Liver (tissue), 9 donors: Measurements from ENCODE around the gene APBA1. TPM values are rescaled to one million over a fixed set of nuclear protein-coding genes. Genes with fewer than 3 reads are reported as not detected.
"Not testable (repeated sequence)": the region's sequence is repeated elsewhere in the genome, so short reads cannot be mapped to it uniquely, and the experiment has no call there.

Source experiments
- DNase-seq: peaks from one replicate; pipeline ENCODE4 v3.0.0-alpha.2; 2017; ENCODE audit warnings: low spot score
- H3K27ac ChIP-seq, 2 donors: one replicate each; pipeline ENCODE4 v1.7.0; 2013; ENCODE audit warnings: inconsistent platforms in 2 of 2, low read length in 2 of 2, control low read depth in 1 of 2, low read depth in 1 of 2, mild to moderate bottlenecking in 1 of 2
- H3K27me3 ChIP-seq, 4 donors: one replicate each; pipeline versions ENCODE4 v1.6.1 to v1.7.0; 2013; ENCODE audit warnings: low read length in 3 of 4, inconsistent platforms in 1 of 4, mild to moderate bottlenecking in 1 of 4, moderate library complexity in 1 of 4; ENCODE audit not compliant: control insufficient read depth in 4 of 4, insufficient read depth in 4 of 4
- H3K36me3 ChIP-seq, 4 donors: one replicate each; pipeline versions ENCODE4 v1.6.1 to v1.7.0; 2013; ENCODE audit warnings: low read length in 3 of 4, mild to moderate bottlenecking in 3 of 4, low read depth in 1 of 4, moderate library complexity in 1 of 4; ENCODE audit not compliant: control insufficient read depth in 4 of 4, insufficient read depth in 3 of 4
- H3K4me1 ChIP-seq, 4 donors: one replicate each; pipeline versions ENCODE4 v1.6.1 to v1.7.0; 2013; ENCODE audit warnings: low read length in 3 of 4, mild to moderate bottlenecking in 3 of 4, moderate library complexity in 1 of 4; ENCODE audit not compliant: control insufficient read depth in 4 of 4, insufficient read depth in 4 of 4
- H3K4me3 ChIP-seq, 3 donors: one replicate each; pipeline versions ENCODE4 v1.6.1 to v1.7.0; 2013; ENCODE audit warnings: low read length in 3 of 3, control low read depth in 1 of 3, low read depth in 1 of 3, mild to moderate bottlenecking in 1 of 3
- H3K9ac ChIP-seq, 2 donors: one replicate each; pipeline ENCODE4 v1.7.0; 2013; ENCODE audit warnings: low read length in 2 of 2, mild to moderate bottlenecking in 2 of 2, moderate library complexity in 2 of 2, control low read depth in 1 of 2, low read depth in 1 of 2
- H3K9me3 ChIP-seq, 4 donors: one replicate each; pipeline versions ENCODE4 v1.6.1 to v1.7.0; 2013; ENCODE audit warnings: low read length in 3 of 4; ENCODE audit not compliant: control insufficient read depth in 4 of 4
- ATF3 ChIP-seq: IDR thresholded peaks from 2 replicates; pipeline ENCODE4 v1.6.1; 2016; ENCODE audit warnings: antibody characterized with exemption
- CTCF ChIP-seq: fragments of 150-350 bp; IDR thresholded peaks from 2 replicates; pipeline ENCODE4 v1.5.1; 2017; ENCODE audit warnings: improper control_type of control experiment, low read depth, low read length; ENCODE audit not compliant: missing input control
- EGR1 ChIP-seq, 2 donors: IDR thresholded peaks; 2 replicates each; pipeline ENCODE4 v1.6.1; 2016 to 2018; ENCODE audit warnings: antibody characterized with exemption in 2 of 2, low read depth in 2 of 2
- FOXA2 ChIP-seq: IDR thresholded peaks from 2 replicates; pipeline ENCODE4 v1.6.1; 2016; ENCODE audit warnings: antibody characterized with exemption
- GABPA ChIP-seq, 2 donors: IDR thresholded peaks in 1 of 2; conservative IDR thresholded peaks in 1 of 2; 2 replicates each; pipeline ENCODE4 v1.6.1; 2016; ENCODE audit warnings: antibody characterized with exemption in 2 of 2, mild to moderate bottlenecking in 1 of 2, moderate library complexity in 1 of 2
- HNF4A ChIP-seq, 2 donors: conservative IDR thresholded peaks; 2 replicates each; pipeline ENCODE4 v1.6.1; 2016; ENCODE audit warnings: antibody characterized with exemption in 2 of 2, mild to moderate bottlenecking in 2 of 2
- HNF4G ChIP-seq: IDR thresholded peaks from 2 replicates; pipeline ENCODE4 v1.6.1; 2016; ENCODE audit warnings: antibody characterized with exemption
- JUND ChIP-seq, 2 donors: IDR thresholded peaks; 2 replicates each; pipeline ENCODE4 v1.6.1; 2016; ENCODE audit warnings: antibody characterized with exemption in 2 of 2
- MAX ChIP-seq: IDR thresholded peaks from 2 replicates; pipeline ENCODE4 v1.6.1; 2016; ENCODE audit warnings: antibody characterized with exemption
- NR2F2 ChIP-seq: IDR thresholded peaks from 2 replicates; pipeline ENCODE4 v1.6.1; 2016; ENCODE audit warnings: antibody characterized with exemption
- RAD21 ChIP-seq, 2 donors: IDR thresholded peaks; 2 replicates each; pipeline ENCODE4 v1.6.1; 2016; ENCODE audit warnings: antibody characterized with exemption in 2 of 2, mild to moderate bottlenecking in 2 of 2
- REST ChIP-seq: IDR thresholded peaks from 2 replicates; pipeline ENCODE4 v1.6.1; 2016; ENCODE audit warnings: antibody characterized with exemption, mild to moderate bottlenecking
- YY1 ChIP-seq: IDR thresholded peaks from 2 replicates; pipeline ENCODE4 v1.6.1; 2016; ENCODE audit warnings: antibody characterized with exemption, mild to moderate bottlenecking
- WGBS: extraction: QIAGEN DNeasy Blood & Tissue Kit; methylation state at CpG from one replicate; pipeline ENCODE4 v1.1.7; 2013; 5-methylcytosine and 5-hydroxymethylcytosine counted together
- polyA plus RNA-seq, 2 donors: library from polyadenylated mRNA; stranded (reverse) in 1 of 2; unstranded in 1 of 2; fragments of 200-250 nt in 1 of 2; fragments of >200 nt in 1 of 2; fragmentation: Nextera tagmentation in 1 of 2; extraction: Ambion mirVana in 1 of 2; gene quantifications; one replicate each; pipeline versions ENCODE4 v1.2.1 to v1.2.3, GENCODE V29; 2013 to 2015
- total RNA-seq, 2 donors: library from RNA; depleted of rRNA; stranded (reverse); fragments of >200 nt; gene quantifications; one replicate each; pipeline ENCODE4 v1.2.3, GENCODE V29; 2014
- donor health status: healthy.
- donor health status: healthy.
- donor health status: healthy.
- donor health status: healthy.
- donor health status: healthy.

Gene APBA1
- total and polyA plus RNA-seq, 4 donors = 2.8 to 19.0 (median 6.1) TPM

GRCh38 chr9:69600314-69601047 is 71.7 kb downstream of the APBA1 start:
- DNase-seq = no peak
- 88% methylated on average over 7 of the region's 7 CpGs for WGBS
- Histone ChIP-seq H3K9me3 (no peaks in the 10 kb centered on the region), H3K27ac (no peak overlapping the region), H3K4me3 (no peak overlapping the region), H3K36me3 (no peaks in the 10 kb centered on the region), H3K27me3 (no peaks in the 10 kb centered on the region), H3K9ac (no peak overlapping the region), H3K4me1 (peaks cover 0 to 6% (median 0%) of the 10 kb centered on the region in 4 donors)
- no peak for TF ChIP-seq MAX
- TF ChIP-seq CTCF = no peak
- no peak for TF ChIP-seq RAD21 (IDR thresholded peaks at IDR 0.05)
- TF ChIP-seq FOXA2 = no peak
- no peak for TF ChIP-seq JUND (IDR thresholded peaks at IDR 0.05)
- TF ChIP-seq ATF3 = no peak
- no peak for TF ChIP-seq NR2F2
- no peak for TF ChIP-seq EGR1 (IDR thresholded peaks at IDR 0.05; ENCODE audit: low read depth in 2 of 2)
- TF ChIP-seq REST = no peak
- no peak for TF ChIP-seq HNF4A (conservative IDR thresholded peaks at IDR 0.05)

GRCh38 chr9:69599232-69599971 is 72.8 kb downstream of the APBA1 start:
- 64% methylated on average over 8 of the region's 8 CpGs for WGBS
- H3K4me1 ChIP-seq = peaks cover 0 to 6% (median 0%) of the 10 kb centered on the region in 4 donors
- no peaks in the 10 kb centered on the region for H3K36me3 ChIP-seq
- no peak overlapping the region for H3K27ac ChIP-seq
- no peak for TF ChIP-seq HNF4G
- no peak for TF ChIP-seq JUND (IDR thresholded peaks at IDR 0.05)
- no peak for TF ChIP-seq GABPA (IDR thresholded peaks at IDR 0.05 in 1 of 2, conservative IDR thresholded peaks at IDR 0.05 in 1 of 2)
- no peak for TF ChIP-seq YY1
- TF ChIP-seq FOXA2 = no peak
- no peak for TF ChIP-seq RAD21 (IDR thresholded peaks at IDR 0.05)
- no peak for TF ChIP-seq EGR1 (IDR thresholded peaks at IDR 0.05; ENCODE audit: low read depth in 2 of 2)
- TF ChIP-seq NR2F2 = no peak
- no peak overlapping the region for H3K4me3 ChIP-seq
- no peaks in the 10 kb centered on the region for H3K9me3 ChIP-seq
- no peaks in the 10 kb centered on the region for H3K27me3 ChIP-seq
- no peak for DNase-seq
- no peak overlapping the region for H3K9ac ChIP-seq

- not testable (repeated sequence) for H3K4me3 ChIP-seq, H3K27me3 ChIP-seq, H3K36me3 ChIP-seq, H3K27ac ChIP-seq, H3K9me3 ChIP-seq, H3K4me1 ChIP-seq, DNase-seq, H3K9ac ChIP-seq
- 63% methylated on average over 1 of the region's 1 CpG for WGBS
These were observed 75.3 kb downstream of the APBA1 start for GRCh38 chr9:69596906-69597305.
